GM18519 (cell line): ENCODE data around the gene HAGHL.
"Not testable (repeated sequence)": the region's sequence is repeated elsewhere in the genome, so short reads cannot be mapped to it uniquely, and the experiment has no call there.

Experiments
- ATAC-seq: cut with Tn5 transposase; IDR thresholded peaks from one replicate; pipeline ENCODE4 v1.9.1; 2021; ENCODE audit warnings: mild to moderate bottlenecking, moderate library complexity; ENCODE audit not compliant: unreplicated experiment, low FRiP score

Gene HAGHL

GRCh38 chr16:766820-767640 is 40.1 kb downstream of the HAGHL start:
- ATAC-seq: no peak

- no peak for ATAC-seq
Measured at GRCh38 chr16:767743-768235, 40.9 kb downstream of the HAGHL start.

DNA sequence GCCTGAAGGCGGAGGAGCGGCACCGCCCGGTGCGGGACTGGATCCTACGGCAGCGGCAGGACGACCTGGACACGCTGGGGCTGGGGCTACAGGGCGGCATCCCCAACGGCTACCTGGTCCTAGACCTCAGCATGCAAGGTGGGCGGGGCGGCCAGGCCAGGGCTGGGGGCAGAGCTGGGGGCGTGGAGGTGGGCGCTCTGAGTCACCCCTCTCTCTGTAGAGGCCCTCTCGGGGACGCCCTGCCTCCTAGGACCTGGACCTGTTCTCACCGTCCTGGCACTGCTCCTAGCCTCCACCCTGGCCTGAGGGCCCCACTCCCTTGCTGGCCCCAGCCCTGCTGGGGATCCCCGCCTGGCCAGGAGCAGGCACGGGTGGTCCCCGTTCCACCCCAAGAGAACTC is 41.5 kb downstream of the HAGHL start:
- no peak for ATAC-seq

- no peak for ATAC-seq
Measured at GRCh38 chr16:769184-769784, 42.4 kb downstream of the HAGHL start.

- no peak for ATAC-seq
Measured at GRCh38 chr16:769934-770333, 43.0 kb downstream of the HAGHL start.

- ATAC-seq: no peak
Measured at GRCh38 chr16:770411-770810, 43.5 kb downstream of the HAGHL start.

DNA sequence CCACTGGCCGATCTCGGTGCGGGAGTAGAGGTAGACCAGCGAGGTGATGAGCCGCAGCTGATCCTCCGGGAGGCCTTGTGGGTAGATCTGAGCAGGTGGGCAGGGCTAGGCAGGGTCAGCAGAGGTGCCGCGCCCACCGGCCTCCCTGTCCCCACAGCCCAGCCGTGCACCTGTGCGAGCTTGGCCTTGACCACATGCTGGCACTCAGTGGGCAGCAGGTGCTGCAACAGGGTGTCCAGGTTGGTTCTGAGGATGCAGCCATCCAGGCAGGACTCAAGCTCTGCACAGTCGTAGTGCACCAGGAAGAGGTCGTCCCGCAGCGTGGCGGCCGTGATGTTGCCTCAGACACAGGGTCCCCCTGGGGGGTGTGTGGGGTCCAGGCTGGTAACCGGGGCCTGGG is 46.1 kb downstream of the HAGHL start:
- ATAC-seq: no peak

DNA sequence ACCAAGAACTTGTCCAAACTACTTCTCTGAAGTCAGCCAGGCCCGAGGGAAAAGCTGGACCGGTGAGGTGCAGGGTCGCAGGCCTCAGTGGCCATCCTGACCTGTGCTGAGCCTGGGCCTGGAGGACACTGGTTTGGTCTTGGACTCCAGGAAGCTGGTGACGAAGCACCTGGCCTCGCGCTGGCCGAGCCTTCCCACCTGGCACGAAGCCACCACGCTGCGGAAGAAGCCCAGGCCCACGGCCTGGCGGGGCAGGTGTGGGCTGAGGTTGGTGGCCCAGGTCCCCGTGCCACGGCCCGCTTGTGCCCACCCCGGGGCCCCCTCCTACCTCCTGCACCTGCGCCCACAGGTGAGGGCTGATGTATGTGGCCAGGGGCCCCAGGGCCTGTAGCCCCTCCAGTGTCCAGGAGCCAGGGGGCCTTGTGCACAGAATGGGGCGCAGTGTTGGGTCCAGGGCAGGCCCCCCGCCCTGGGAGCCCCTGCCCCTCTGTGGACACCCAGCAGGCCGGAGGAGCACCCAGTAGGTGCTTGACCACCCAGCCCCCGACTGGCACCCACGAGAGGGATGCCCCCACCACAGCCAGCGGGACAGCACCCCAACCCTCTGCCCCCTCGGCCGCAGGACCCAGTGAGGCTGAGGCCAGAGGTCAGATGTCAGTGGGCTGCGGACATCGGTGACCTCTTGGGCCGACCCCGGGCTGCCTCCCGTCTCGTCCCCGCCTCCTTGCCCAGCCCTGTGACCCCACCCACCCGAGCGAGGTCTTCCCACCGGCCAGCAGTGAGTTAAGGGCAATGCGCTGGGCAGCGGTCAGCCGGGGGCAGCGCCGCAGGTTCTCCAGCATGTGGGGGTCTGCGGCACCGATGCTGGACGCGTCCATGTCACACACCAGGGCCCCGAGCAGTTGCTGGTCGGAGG is 47.4 kb downstream of the HAGHL start:
- no peak for ATAC-seq

- no peak for ATAC-seq
Measured at GRCh38 chr16:775236-775796, 48.4 kb downstream of the HAGHL start.

DNA sequence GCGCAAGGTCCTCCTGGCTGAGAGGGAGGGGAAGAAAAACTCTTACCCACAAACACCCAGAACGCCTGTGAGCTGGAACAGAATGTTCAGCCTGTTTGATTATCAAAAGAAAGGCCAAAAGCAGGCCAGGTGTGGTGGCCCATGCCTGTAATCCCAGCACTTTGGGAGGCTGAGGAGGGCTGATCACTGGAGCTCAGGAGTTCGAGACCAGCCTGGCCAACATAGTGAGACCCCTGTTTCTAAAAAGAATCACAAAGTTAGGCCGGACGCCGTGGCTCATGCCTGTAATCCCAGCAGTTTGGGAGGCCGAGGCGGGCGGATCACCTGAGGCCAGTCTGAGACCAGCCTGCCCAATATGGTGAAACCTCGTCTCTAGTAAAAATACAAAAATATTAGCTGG is 49.4 kb downstream of the HAGHL start:
- ATAC-seq: not testable (repeated sequence)

GRCh38 chr16:776824-777223 is 49.9 kb downstream of the HAGHL start:
- no peak for ATAC-seq

GRCh38 chr16:777826-778225 is 50.9 kb downstream of the HAGHL start:
- no peak for ATAC-seq

DNA sequence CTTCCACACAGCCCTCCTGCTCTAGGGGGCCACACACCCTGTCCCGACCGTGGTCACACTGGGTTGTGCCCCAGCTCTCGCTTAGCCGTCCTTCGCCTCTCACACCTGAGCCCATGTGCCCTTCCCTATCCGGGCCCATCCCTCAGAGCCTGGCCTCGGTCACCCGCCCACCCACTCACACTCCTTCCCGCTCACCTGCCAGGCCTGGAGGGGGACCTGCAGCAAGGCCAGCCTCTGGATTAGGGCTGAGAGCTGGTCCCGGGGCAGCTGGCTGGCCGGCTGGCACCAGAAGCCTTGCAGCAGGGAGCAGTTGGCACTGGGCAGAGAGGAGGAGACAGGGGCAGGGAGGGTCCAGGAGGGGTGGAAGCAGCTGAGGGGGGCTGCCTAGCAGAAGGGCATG is 51.5 kb downstream of the HAGHL start:
- no peak for ATAC-seq

DNA sequence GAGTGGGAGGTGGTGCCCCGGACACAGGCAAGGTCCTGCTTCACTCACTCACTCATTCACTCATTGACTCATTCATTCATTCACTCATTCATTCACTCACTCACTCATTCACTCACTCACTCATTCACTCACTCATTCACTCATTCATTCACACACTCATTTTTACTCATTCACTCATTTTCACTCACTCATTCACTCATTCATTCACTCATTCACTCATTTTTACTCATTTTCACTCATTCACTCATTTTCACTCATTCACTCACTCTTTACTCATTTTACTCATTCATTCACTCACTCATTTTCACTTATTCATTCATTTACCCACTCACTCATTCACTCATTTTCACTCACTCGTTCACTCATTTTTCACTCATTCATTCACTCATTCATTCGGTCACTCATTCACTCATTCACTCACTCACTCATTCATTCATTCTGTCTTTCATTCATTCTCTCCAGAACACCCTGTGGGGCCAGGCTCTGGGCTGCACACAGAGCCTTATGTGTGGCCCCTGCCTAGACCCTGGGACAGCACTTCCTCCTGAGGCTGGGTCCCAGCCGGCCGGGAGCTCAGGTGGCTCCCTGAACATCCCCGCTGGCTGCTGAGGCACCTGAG is 52.1 kb downstream of the HAGHL start:
- ATAC-seq: no peak
